A673 (cell line): ENCODE data around the gene MTMR8. TPM values are rescaled to one million over a fixed set of nuclear protein-coding genes. Genes with fewer than 3 reads are reported as not detected.
"Not testable (repeated sequence)": the region's sequence is repeated elsewhere in the genome, so short reads cannot be mapped to it uniquely, and the experiment has no call there.

ENCODE experiments used
- BruUV-seq: library from RNA; stranded (reverse); fragments of 400-500 nt; replicated peaks from 2 replicates; lab custom pipeline; 2021; lab: Mats Ljungman, UMichigan
- CTCF ChIA-PET: fragments of 300-600 bp; sonication (Branson Sonifier 250); formaldehyde crosslinking; loops from one replicate; lab custom pipeline; 2022; ENCODE audit warnings: antibody characterized with exemption; lab: Charles Lee
- POLR2A ChIA-PET: fragments of 300-600 bp; sonication (Branson Sonifier 250); formaldehyde crosslinking; loops from one replicate; lab custom pipeline; 2022; ENCODE audit warnings: antibody characterized with exemption; ENCODE audit not compliant: low non-redundant PET; lab: Charles Lee
- DNase-seq: peaks from one replicate; pipeline ENCODE4 v3.0.0-alpha.2; 2015; ENCODE audit warnings: low spot score
- H3K27ac ChIP-seq: fragments of 200-600 bp; sonication (generic); 2 replicates; pipeline ENCODE4 v1.5.1; 2016; ENCODE audit warnings: mixed run types, low read depth, mild to moderate bottlenecking, mixed read lengths, antibody characterized with exemption, low read length; ENCODE audit not compliant: poor library complexity, severe bottlenecking
- H3K27me3 ChIP-seq: fragments of 200-600 bp; sonication (generic); replicated peaks from 2 replicates; pipeline ENCODE4 v1.6.1; 2017; ENCODE audit warnings: mixed run types, low read depth, mild to moderate bottlenecking, mixed read lengths, antibody characterized with exemption, low read length; ENCODE audit not compliant: insufficient read depth, poor library complexity
- H3K36me3 ChIP-seq: fragments of 200-600 bp; sonication (generic); 2 replicates; pipeline ENCODE4 v1.6.1; 2016; ENCODE audit warnings: mixed run types, mild to moderate bottlenecking, mixed read lengths, antibody characterized with exemption, low read length; ENCODE audit not compliant: insufficient read depth, poor library complexity, severe bottlenecking
- H3K4me1 ChIP-seq: fragments of 200-600 bp; sonication (generic); 2 replicates; pipeline ENCODE4 v1.6.1; 2017; ENCODE audit warnings: mixed run types, mild to moderate bottlenecking, mixed read lengths, antibody characterized with exemption, low read length; ENCODE audit not compliant: insufficient read depth, poor library complexity, severe bottlenecking
- H3K4me3 ChIP-seq: fragments of 200-600 bp; sonication (generic); 2 replicates; pipeline ENCODE4 v1.5.1; 2016; ENCODE audit warnings: low read depth, mixed run types, mild to moderate bottlenecking, mixed read lengths, low read length; ENCODE audit not compliant: poor library complexity, severe bottlenecking
- H3K9me3 ChIP-seq: fragments of 200-600 bp; sonication (generic); 2 replicates; pipeline ENCODE4 v1.6.1; 2016; ENCODE audit warnings: mixed run types, low read depth, mild to moderate bottlenecking, mixed read lengths, antibody characterized with exemption, low read length; ENCODE audit not compliant: poor library complexity, severe bottlenecking
- EZH2 ChIP-seq: fragments of 200-600 bp; sonication (generic); IDR thresholded peaks from 2 replicates; pipeline ENCODE4 v1.6.1; 2017; ENCODE audit warnings: borderline replicate concordance, low read depth, mild to moderate bottlenecking, mixed read lengths, antibody characterized with exemption, low read length; ENCODE audit not compliant: poor library complexity, severe bottlenecking
- intact Hi-C: fragments of 100-400 bp; cut with micrococcal nuclease; formaldehyde crosslinking; loops from one replicate; pipeline ENCODE4 v1.10.0; 2022; ENCODE audit not compliant: unreplicated experiment
- total RNA-seq: library from RNA; stranded (reverse); gene quantifications from 2 replicates; pipeline ENCODE4 v1.2.3, GENCODE V29; 2021
- TF ChIP-seq, protein P1 (sequence below): fragments of 300-800, 200-600 bp; sonication (generic); conservative IDR thresholded peaks from 2 replicates; pipeline ENCODE4 v1.5.1; 2017; ENCODE audit warnings: low read depth, mild to moderate bottlenecking, antibody characterized with exemption, low read length, moderate library complexity, mixed read lengths

MTMR8 gene
- total RNA-seq, 1 experiment from 2014 or later: not detected

DNA sequence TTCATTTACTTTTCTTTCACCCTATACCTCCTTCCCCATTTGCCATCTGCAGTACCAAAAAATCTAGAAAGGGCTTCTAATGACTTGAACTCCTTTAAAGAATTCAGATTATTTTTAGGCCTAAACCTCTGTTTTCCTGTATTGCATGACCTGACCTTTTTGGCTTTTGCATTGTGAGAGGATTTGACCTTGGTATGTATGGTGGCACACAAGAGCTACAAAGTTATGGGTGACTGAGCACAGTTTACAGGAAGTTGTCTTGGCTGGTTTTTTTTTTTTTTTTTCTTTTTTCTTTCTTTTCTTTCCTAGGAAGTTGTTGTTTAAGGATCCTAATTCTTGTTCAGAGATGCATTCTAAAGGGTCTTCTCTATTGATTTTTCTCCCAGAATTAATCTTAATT is 32.0 kb upstream of the MTMR8 start:
- ChIA-PET POLR2A (no interaction called here), CTCF (no interaction called here)
- intact Hi-C loops: no loop called here
- Histone ChIP-seq H3K36me3 (no peaks in the 10 kb centered on the region), H3K27me3 (no peaks in the 10 kb centered on the region), H3K4me3 (no peak overlapping the region), H3K9me3 (peaks cover 5% of the 10 kb centered on the region), H3K4me1 (no peaks in the 10 kb centered on the region), H3K27ac (no peak overlapping the region)
- TF ChIP-seq EZH2: no peak
- TF ChIP-seq, protein P1, sequence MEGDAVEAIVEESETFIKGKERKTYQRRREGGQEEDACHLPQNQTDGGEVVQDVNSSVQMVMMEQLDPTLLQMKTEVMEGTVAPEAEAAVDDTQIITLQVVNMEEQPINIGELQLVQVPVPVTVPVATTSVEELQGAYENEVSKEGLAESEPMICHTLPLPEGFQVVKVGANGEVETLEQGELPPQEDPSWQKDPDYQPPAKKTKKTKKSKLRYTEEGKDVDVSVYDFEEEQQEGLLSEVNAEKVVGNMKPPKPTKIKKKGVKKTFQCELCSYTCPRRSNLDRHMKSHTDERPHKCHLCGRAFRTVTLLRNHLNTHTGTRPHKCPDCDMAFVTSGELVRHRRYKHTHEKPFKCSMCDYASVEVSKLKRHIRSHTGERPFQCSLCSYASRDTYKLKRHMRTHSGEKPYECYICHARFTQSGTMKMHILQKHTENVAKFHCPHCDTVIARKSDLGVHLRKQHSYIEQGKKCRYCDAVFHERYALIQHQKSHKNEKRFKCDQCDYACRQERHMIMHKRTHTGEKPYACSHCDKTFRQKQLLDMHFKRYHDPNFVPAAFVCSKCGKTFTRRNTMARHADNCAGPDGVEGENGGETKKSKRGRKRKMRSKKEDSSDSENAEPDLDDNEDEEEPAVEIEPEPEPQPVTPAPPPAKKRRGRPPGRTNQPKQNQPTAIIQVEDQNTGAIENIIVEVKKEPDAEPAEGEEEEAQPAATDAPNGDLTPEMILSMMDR: no peak
- no TSS peak for BruUV-seq
- DNase-seq: no peak

DNA sequence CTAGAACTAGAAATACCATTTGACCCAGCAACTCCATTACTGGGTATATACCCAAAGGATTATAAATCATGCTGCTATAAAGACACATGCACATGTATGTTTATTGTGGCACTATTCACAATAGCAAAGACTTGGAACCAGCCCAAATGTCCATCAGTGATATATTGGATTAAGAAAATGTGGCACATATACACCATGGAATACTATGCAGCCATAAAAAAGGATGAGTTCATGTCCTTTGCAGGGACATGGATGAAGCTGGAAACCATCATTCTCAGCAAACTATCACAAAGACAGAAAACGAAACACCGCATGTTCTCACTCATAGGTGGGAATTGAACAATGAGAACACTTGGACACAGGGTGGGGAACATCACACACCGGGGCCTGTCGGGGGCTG is 14.5 kb upstream of the MTMR8 start:
- H3K27ac ChIP-seq, DNase-seq, BruUV-seq, H3K27me3 ChIP-seq, H3K36me3 ChIP-seq, H3K9me3 ChIP-seq, POLR2A ChIA-PET, H3K4me3 ChIP-seq, H3K4me1 ChIP-seq, CTCF ChIA-PET, intact Hi-C loops: not testable (repeated sequence)

DNA sequence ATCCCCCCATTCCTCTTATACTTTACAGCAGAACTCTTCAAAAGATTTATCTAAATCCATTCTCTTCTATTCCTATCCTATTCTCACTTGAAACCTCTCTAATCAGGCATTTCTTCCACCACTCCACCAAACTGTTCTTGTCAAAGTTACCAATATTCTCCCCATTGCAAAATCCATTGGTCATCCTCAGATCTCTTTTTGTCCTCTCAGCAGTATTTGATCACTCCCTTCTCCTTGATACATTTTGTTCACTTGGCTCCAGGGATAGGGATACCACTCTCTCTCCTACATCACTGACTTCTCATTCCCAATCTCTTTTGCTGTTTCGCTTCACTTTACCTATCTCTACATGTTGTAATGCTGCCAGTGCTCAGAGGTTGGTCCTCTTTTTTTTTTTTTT is 2.8 kb upstream of the MTMR8 start:
- ChIA-PET CTCF (no interaction called here), POLR2A (no interaction called here)
- BruUV-seq: no TSS peak
- no peak for DNase-seq
- H3K27ac ChIP-seq: no peak overlapping the region
- H3K4me1 ChIP-seq: no peaks in the 10 kb centered on the region
- no peaks in the 10 kb centered on the region for H3K36me3 ChIP-seq
- TF ChIP-seq, protein P1: no peak
- no peak for TF ChIP-seq EZH2
- H3K9me3 ChIP-seq: peaks cover 25% of the 10 kb centered on the region
- intact Hi-C loops: no loop called here
- H3K4me3 ChIP-seq: no peak overlapping the region
- H3K27me3 ChIP-seq: no peaks in the 10 kb centered on the region

DNA sequence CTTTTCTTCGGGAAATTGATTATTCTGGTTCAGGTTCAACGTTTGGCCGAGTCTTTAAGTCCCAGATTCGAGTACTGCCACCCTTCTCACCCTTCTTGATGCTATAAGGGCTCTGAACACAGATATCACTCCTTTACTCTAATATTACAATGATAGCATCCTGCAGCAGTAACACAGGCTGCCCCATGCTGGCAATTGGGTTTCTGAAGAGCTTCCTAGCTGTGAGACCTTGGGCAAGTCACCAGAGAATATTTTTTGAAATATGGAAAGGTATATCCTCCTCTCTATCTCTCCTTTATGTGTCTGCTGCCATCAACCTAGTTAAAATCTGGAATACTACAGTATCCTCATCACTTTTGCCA is 297 bp upstream of the MTMR8 start:
- H3K36me3 ChIP-seq: no peaks in the 10 kb centered on the region
- no peak for DNase-seq
- ChIA-PET POLR2A (no interaction called here), CTCF (no interaction called here)
- no peaks in the 10 kb centered on the region for H3K27me3 ChIP-seq
- no peak overlapping the region for H3K4me3 ChIP-seq
- intact Hi-C loops: no loop called here
- peaks cover 30% of the 10 kb centered on the region for H3K9me3 ChIP-seq
- H3K4me1 ChIP-seq: no peaks in the 10 kb centered on the region
- no TSS peak for BruUV-seq
- no peak overlapping the region for H3K27ac ChIP-seq
- TF ChIP-seq EZH2: no peak
- TF ChIP-seq, protein P1: no peak
